IMR-90 (cell line): ENCODE data around the gene RUNX3. TPM values are rescaled to one million over a fixed set of nuclear protein-coding genes. Genes with fewer than 3 reads are reported as not detected.

Experiments used
- ATAC-seq: fragments of 200-7000 bp; cut with Tn5 transposase; 2 replicates; pipeline ENCODE4 v1.9.1; 2020; ENCODE audit warnings: low read depth, mild to moderate bottlenecking, moderate library complexity
- BruUV-seq: library from RNA; stranded (reverse); fragments of 400-500 nt; replicated peaks from 2 replicates; lab custom pipeline; 2021; lab: Mats Ljungman, UMichigan
- CTCF ChIA-PET: fragments of 300-600 bp; formaldehyde crosslinking; extraction: SDS; loops from one replicate; lab custom pipeline; 2021; ENCODE audit warnings: antibody characterized with exemption; lab: Yijun Ruan, JAX
- POLR2A ChIA-PET: fragments of 300-600 bp; sonication (Branson Sonifier 250); formaldehyde crosslinking; loops from one replicate; lab custom pipeline; 2022; ENCODE audit warnings: antibody characterized with exemption; ENCODE audit not compliant: unreplicated experiment; lab: Charles Lee
- DNase-seq: peaks from one replicate; pipeline ENCODE4 v3.0.0; 2013
- H2AFZ ChIP-seq: replicated peaks from 2 replicates; pipeline ENCODE3; 2013; ENCODE audit warnings: low read length, mild to moderate bottlenecking; ENCODE audit not compliant: poor library complexity
- H2AK5ac ChIP-seq: 2 replicates; pipeline ENCODE4 v1.6.1; 2013; ENCODE audit warnings: low read depth, low read length, inconsistent platforms
- H2AK9ac ChIP-seq: replicated peaks from 2 replicates; pipeline ENCODE3; 2013; ENCODE audit warnings: mild to moderate bottlenecking, low read depth, low read length, moderate library complexity; ENCODE audit not compliant: poor library complexity
- H2BK120ac ChIP-seq: 2 replicates; pipeline ENCODE4 v1.6.1; 2013; ENCODE audit warnings: low read depth, low read length, inconsistent platforms
- H2BK15ac ChIP-seq: 3 replicates; pipeline ENCODE4 v1.6.1; 2013; ENCODE audit warnings: low read depth, low read length, inconsistent platforms
- H2BK20ac ChIP-seq: 2 replicates; pipeline ENCODE4 v1.6.1; 2013; ENCODE audit warnings: low read depth, mild to moderate bottlenecking, inconsistent platforms, low read length, moderate library complexity
- H2BK5ac ChIP-seq: 2 replicates; pipeline ENCODE4 v1.6.1; 2013; ENCODE audit warnings: mild to moderate bottlenecking, low read depth, low read length, inconsistent platforms; ENCODE audit not compliant: poor library complexity, severe bottlenecking
- H3K14ac ChIP-seq: replicated peaks from 2 replicates; pipeline ENCODE4 v1.6.1; 2013; ENCODE audit warnings: low read depth, low read length, inconsistent platforms
- H3K18ac ChIP-seq: 2 replicates; pipeline ENCODE4 v1.6.1; 2013; ENCODE audit warnings: low read depth, low read length, control low read depth
- H3K23ac ChIP-seq: 2 replicates; pipeline ENCODE4 v1.6.1; 2013; ENCODE audit warnings: low read depth, low read length, inconsistent platforms
- H3K27ac ChIP-seq: 2 replicates; pipeline ENCODE4 v1.5.1; 2013; ENCODE audit warnings: mild to moderate bottlenecking, control low read depth, low read length; ENCODE audit not compliant: insufficient read depth
- H3K27me3 ChIP-seq: 2 replicates; pipeline ENCODE4 v1.6.1; 2013; ENCODE audit warnings: low read length; ENCODE audit not compliant: control insufficient read depth, insufficient read depth
- H3K36me3 ChIP-seq: 2 replicates; pipeline ENCODE4 v1.6.1; 2013; ENCODE audit warnings: low read length, mixed read lengths; ENCODE audit not compliant: control insufficient read depth, insufficient read depth
- H3K4ac ChIP-seq: 2 replicates; pipeline ENCODE4 v1.6.1; 2013; ENCODE audit warnings: low read depth, low read length, inconsistent platforms
- H3K4me1 ChIP-seq: 2 replicates; pipeline ENCODE4 v1.6.1; 2013; ENCODE audit warnings: low read length, mixed read lengths; ENCODE audit not compliant: control insufficient read depth, insufficient read depth
- H3K4me2 ChIP-seq: 2 replicates; pipeline ENCODE4 v1.6.1; 2013; ENCODE audit warnings: low read depth, mild to moderate bottlenecking, control low read depth, low read length, moderate library complexity
- H3K4me3 ChIP-seq: 2 replicates; pipeline ENCODE4 v1.5.1; 2013; ENCODE audit warnings: low read depth, mild to moderate bottlenecking, control low read depth, low read length, moderate library complexity; ENCODE audit not compliant: insufficient read depth
- H3K56ac ChIP-seq: 2 replicates; pipeline ENCODE4 v1.6.1; 2013; ENCODE audit warnings: low read length, inconsistent platforms; ENCODE audit not compliant: insufficient read depth; ENCODE audit errors: extremely low read depth
- H3K79me1 ChIP-seq, 2 experiments: 2 replicates each; pipeline ENCODE4 v1.6.1; 2013; ENCODE audit warnings: low read length in 2 of 2, inconsistent platforms in 1 of 2, low read depth in 1 of 2
- H3K9ac ChIP-seq: 2 replicates; pipeline ENCODE4 v1.6.1; 2013; ENCODE audit warnings: low read depth, low read length, control low read depth
- H3K9me1 ChIP-seq: 2 replicates; pipeline ENCODE4 v1.6.1; 2013; ENCODE audit warnings: low read length, inconsistent platforms; ENCODE audit not compliant: insufficient read depth
- H3K9me3 ChIP-seq: 2 replicates; pipeline ENCODE4 v1.6.1; 2013; ENCODE audit warnings: low read length; ENCODE audit not compliant: control insufficient read depth, insufficient read depth
- H4K20me1 ChIP-seq: 2 replicates; pipeline ENCODE4 v1.6.1; 2013; ENCODE audit warnings: low read length, inconsistent platforms; ENCODE audit not compliant: insufficient read depth
- H4K5ac ChIP-seq: 2 replicates; pipeline ENCODE4 v1.6.1; 2013; ENCODE audit warnings: mild to moderate bottlenecking, low read depth, low read length, control low read depth
- H4K8ac ChIP-seq, 2 experiments: 2 replicates each; pipeline ENCODE4 v1.6.1; 2013; ENCODE audit warnings: low read depth in 2 of 2, low read length in 2 of 2, control low read depth in 1 of 2, inconsistent platforms in 1 of 2
- H4K91ac ChIP-seq: 2 replicates; pipeline ENCODE4 v1.6.1; 2013; ENCODE audit warnings: low read depth, low read length, inconsistent platforms; ENCODE audit not compliant: insufficient read depth
- BHLHE40 ChIP-seq: fragments of 150-350 bp; IDR thresholded peaks from 2 replicates; pipeline ENCODE4 v1.6.1; 2016; ENCODE audit warnings: mild to moderate bottlenecking, low read depth, low read length
- FOS ChIP-seq: fragments of 150-350 bp; IDR thresholded peaks from 2 replicates; pipeline ENCODE4 v1.6.1; 2016; ENCODE audit warnings: low read depth, low read length
- MAZ ChIP-seq: IDR thresholded peaks from 2 replicates; pipeline ENCODE4 v1.6.1; 2012; ENCODE audit warnings: low read depth, mild to moderate bottlenecking, low read length, improper control_type of control experiment, moderate library complexity, borderline replicate concordance
- NFE2L2 ChIP-seq: fragments of 150-350 bp; IDR thresholded peaks from 2 replicates; pipeline ENCODE4 v1.6.1; 2016; ENCODE audit warnings: low read depth, mild to moderate bottlenecking, low read length
- RAD21 ChIP-seq: IDR thresholded peaks from 2 replicates; pipeline ENCODE4 v1.6.1; 2012; ENCODE audit warnings: low read length, improper control_type of control experiment
- RCOR1 ChIP-seq: IDR thresholded peaks from 2 replicates; pipeline ENCODE4 v1.6.1; 2012; ENCODE audit warnings: mild to moderate bottlenecking, low read length, improper control_type of control experiment; ENCODE audit not compliant: insufficient replicate concordance
- WGBS, 2 experiments: methylation state at CpG; one replicate each; pipeline versions ENCODE4 v1.1.5 to v1.1.7; 2013; ENCODE audit warnings: missing lambda C conversion rate in 2 of 2; ENCODE audit not compliant: insufficient read length in 1 of 2; ENCODE audit errors: extremely low coverage in 2 of 2; 5-methylcytosine and 5-hydroxymethylcytosine counted together
- dilution Hi-C: fragments of 300-500 bp; cut with HindIII; formaldehyde crosslinking; loops from one replicate; pipeline ENCODE4 v1.14.3; 2018; ENCODE audit warnings: low sequenced_read_pairs; ENCODE audit not compliant: unreplicated experiment
- in situ Hi-C: fragments of 300-500 bp; cut with MboI; formaldehyde crosslinking; loops from 3 replicates; pipeline ENCODE4 v1.14.3; 2019; ENCODE audit warnings: low sequenced_read_pairs, inconsistent platforms, mixed read lengths
- intact Hi-C: fragments of 100-400 bp; cut with micrococcal nuclease; formaldehyde crosslinking; loops from 2 replicates; pipeline ENCODE4 v1.10.0; 2022
- polyA plus RNA-seq, 3 experiments: library from polyadenylated mRNA; depleted of rRNA; stranded (reverse); fragments of >200 nt; gene quantifications; 2 replicates each; pipeline ENCODE4 v1.2.3, GENCODE V29; 2012; ENCODE audit warnings: low replicate concordance in 1 of 3
- total RNA-seq: library from RNA; depleted of rRNA; stranded (reverse); fragments of >200 nt; gene quantifications from 2 replicates; pipeline ENCODE4 v1.2.3, GENCODE V29; 2012
- TF ChIP-seq, protein P1 (sequence below): fragments of 150-350 bp; IDR thresholded peaks from 2 replicates; pipeline ENCODE4 v1.6.1; 2016; ENCODE audit warnings: low read depth, mild to moderate bottlenecking, low read length, moderate library complexity, borderline replicate concordance
- TF ChIP-seq, protein P2 (sequence below): fragments of 150-350 bp; IDR thresholded peaks from 2 replicates; pipeline ENCODE4 v1.6.1; 2017; ENCODE audit warnings: mild to moderate bottlenecking, antibody characterized with exemption, low read length, low read depth

The RUNX3 gene
- total and polyA plus RNA-seq, 2 of the 4 experiments (the other 2 are of a cell fraction), result 0.07 TPM; not detected in 1

- Histone ChIP-seq H4K20me1 (no peaks in the 10 kb centered on the region), H3K4me2 (no peak overlapping the region), H3K4me1 (peaks cover 4% of the 10 kb centered on the region; the same call in 1 of the 2 replicates), H3K36me3 (no peaks in the 10 kb centered on the region), H3K9me1 (no peaks in the 10 kb centered on the region), H2BK120ac (no peak overlapping the region), H3K14ac (no peak overlapping the region), H3K56ac (no peak overlapping the region), H2AK5ac (no peak overlapping the region), H3K27ac (no peak overlapping the region), H2AK9ac (no peak overlapping the region), H4K8ac (no peak overlapping the region), H3K23ac (no peak overlapping the region), H2AFZ (no peak overlapping the region), H2BK20ac (no peak overlapping the region), H3K79me1 (no peaks in the 10 kb centered on the region), H3K18ac (no peak overlapping the region), H4K5ac (no peak overlapping the region), H3K4me3 (no peak overlapping the region), H4K91ac (no peak overlapping the region), H2BK15ac (no peak overlapping the region), H3K9me3 (no peaks in the 10 kb centered on the region), H3K4ac (no peak overlapping the region), H3K9ac (no peak overlapping the region), H2BK5ac (no peak overlapping the region), H3K27me3 (peaks cover 9% of the 10 kb centered on the region; the same call in 1 of the 2 replicates)
- intact Hi-C loops, result no loop called here
- DNase-seq (no peak), ATAC-seq (no peak)
- dilution Hi-C loops, result no loop called here
- in situ Hi-C loops, result no loop called here
- TF ChIP-seq BHLHE40 (no peak), FOS (no peak), NFE2L2 (no peak), RAD21 (no peak), MAZ (no peak), RCOR1 (no peak)
- TF ChIP-seq, protein P1, sequence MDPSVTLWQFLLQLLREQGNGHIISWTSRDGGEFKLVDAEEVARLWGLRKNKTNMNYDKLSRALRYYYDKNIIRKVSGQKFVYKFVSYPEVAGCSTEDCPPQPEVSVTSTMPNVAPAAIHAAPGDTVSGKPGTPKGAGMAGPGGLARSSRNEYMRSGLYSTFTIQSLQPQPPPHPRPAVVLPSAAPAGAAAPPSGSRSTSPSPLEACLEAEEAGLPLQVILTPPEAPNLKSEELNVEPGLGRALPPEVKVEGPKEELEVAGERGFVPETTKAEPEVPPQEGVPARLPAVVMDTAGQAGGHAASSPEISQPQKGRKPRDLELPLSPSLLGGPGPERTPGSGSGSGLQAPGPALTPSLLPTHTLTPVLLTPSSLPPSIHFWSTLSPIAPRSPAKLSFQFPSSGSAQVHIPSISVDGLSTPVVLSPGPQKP, result no peak
- TF ChIP-seq, protein P2, sequence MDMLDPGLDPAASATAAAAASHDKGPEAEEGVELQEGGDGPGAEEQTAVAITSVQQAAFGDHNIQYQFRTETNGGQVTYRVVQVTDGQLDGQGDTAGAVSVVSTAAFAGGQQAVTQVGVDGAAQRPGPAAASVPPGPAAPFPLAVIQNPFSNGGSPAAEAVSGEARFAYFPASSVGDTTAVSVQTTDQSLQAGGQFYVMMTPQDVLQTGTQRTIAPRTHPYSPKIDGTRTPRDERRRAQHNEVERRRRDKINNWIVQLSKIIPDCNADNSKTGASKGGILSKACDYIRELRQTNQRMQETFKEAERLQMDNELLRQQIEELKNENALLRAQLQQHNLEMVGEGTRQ, result no peak
- WGBS, 2 experiments, result 80% methylated on average over 1 of the region's 2 CpGs; no CpG with 5 or more reads in 1 of the 2 experiments
- ChIA-PET CTCF (no interaction called here), POLR2A (no interaction called here)
- BruUV-seq, result no TSS peak
These were observed 11.7 kb downstream of the RUNX3 start for GRCh38 chr1:24918370-24918769.
